Measurements from ENCODE around the gene INSR. TPM values are rescaled to one million over a fixed set of nuclear protein-coding genes. Genes with fewer than 3 reads are reported as not detected.
"Not testable (repeated sequence)": the region's sequence is repeated elsewhere in the genome, so short reads cannot be mapped to it uniquely, and the experiment has no call there.

Gene INSR
- total and polyA plus RNA-seq, 2 of the 8 experiments (the other 6 are each of a cell fraction or from before 2014, with no cell fraction given) = 13.1 to 48.7 TPM

- H3K36me3 ChIP-seq (ENCODE audit: control insufficient read depth in 2 of 4, insufficient read depth in 4 of 4, low read length in 3 of 4); H3K27me3 ChIP-seq (replicated peaks in 1 of 4; ENCODE audit: control insufficient read depth in 3 of 4, extremely low read depth in 1 of 4, insufficient read depth in 3 of 4, low read length in 3 of 4); H3K23me2 ChIP-seq (ENCODE audit: low read depth, low read length); DNase-seq (ENCODE audit: low read depth in 1 of 2, low spot score in 2 of 2); H3K79me1 ChIP-seq (ENCODE audit: low read depth, low read length); H2AK5ac ChIP-seq (ENCODE audit: low read depth, low read length); H4K20me1 ChIP-seq (replicated peaks in 1 of 2; ENCODE audit: control insufficient read depth in 1 of 2, insufficient read depth in 2 of 2, low read length in 2 of 2); H3K14ac ChIP-seq (ENCODE audit: insufficient read length); H3K9me3 ChIP-seq (ENCODE audit: insufficient read depth in 2 of 2, low read depth in 1 of 2, low read length in 1 of 2); H3K23ac ChIP-seq (ENCODE audit: insufficient read length); H3K9ac ChIP-seq (replicated peaks in 1 of 4; ENCODE audit: extremely low read depth in 1 of 4, low read depth in 3 of 4, low read length in 3 of 4); FAIRE-seq; H2BK120ac ChIP-seq (replicated peaks; ENCODE audit: low read depth, low read length); H3K4ac ChIP-seq (replicated peaks; ENCODE audit: insufficient read length, low read depth, low read length); H2AFZ ChIP-seq (ENCODE audit: low read length); POLR2A ChIA-PET (ENCODE audit: partially characterized antibody); H3K27ac ChIP-seq (ENCODE audit: low read depth, low read length); H2BK20ac ChIP-seq (ENCODE audit: low read length); H4K91ac ChIP-seq (replicated peaks; ENCODE audit: insufficient read length, low read length); H4K8ac ChIP-seq (ENCODE audit: extremely low read depth, insufficient read depth, low read length); H2BK15ac ChIP-seq (ENCODE audit: low read length); H3K4me2 ChIP-seq (ENCODE audit: insufficient read depth in 1 of 2, low read depth in 2 of 2, low read length in 2 of 2); H2BK5ac ChIP-seq (ENCODE audit: low read depth, low read length); H2BK12ac ChIP-seq (ENCODE audit: low read depth, low read length); H3K56ac ChIP-seq (replicated peaks; ENCODE audit: insufficient read length, low read depth, low read length); H4K5ac ChIP-seq (ENCODE audit: insufficient read length, low read depth, low read length); H3K18ac ChIP-seq (ENCODE audit: extremely low read depth, low read length); H3K4me3 ChIP-seq (ENCODE audit: extremely low read depth in 1 of 4, insufficient read depth in 2 of 4, low read depth in 3 of 4, low read length in 4 of 4): not testable (repeated sequence)
- peaks cover 0 to 19% of the 10 kb centered on the region in 2 experiments; a peak in 2 of 4 replicates for H3K79me2 ChIP-seq (ENCODE audit: control insufficient read depth in 1 of 2, insufficient read depth in 2 of 2, low read length in 2 of 2)
- peaks cover under 1 to 14% (median 7%) of the 10 kb centered on the region in 4 experiments for H3K4me1 ChIP-seq (replicated peaks in 1 of 4; ENCODE audit: control insufficient read depth in 3 of 4, insufficient read depth in 4 of 4, low read length in 3 of 4)
- WGBS, 2 experiments (ENCODE audit: extremely low coverage in 1 of 2, insufficient coverage in 1 of 2, insufficient read length in 1 of 2, insufficient replicate concordance in 2 of 2, low coverage in 1 of 2, low lambda C conversion rate in 2 of 2, missing lambda C conversion rate in 1 of 2) = 90% methylated on average over 3 of the region's 3 CpGs; no CpG with 5 or more reads in 1 of the 2 experiments
- CTCF ChIA-PET (ENCODE audit: partially characterized antibody) = interaction anchor here (0.9 to 1.5 kb wide), 4 partner anchors 32 to 102 kb away, joined by 3 to 4 read pairs (median 3); partner anchors contain the start of gene INSR
Measured at GRCh38 chr19:7209036-7209435, 85.2 kb downstream of the INSR start.

Measured in H1 (cell line).